ENCODE results near the gene FRS2.

Gene FRS2

DNA sequence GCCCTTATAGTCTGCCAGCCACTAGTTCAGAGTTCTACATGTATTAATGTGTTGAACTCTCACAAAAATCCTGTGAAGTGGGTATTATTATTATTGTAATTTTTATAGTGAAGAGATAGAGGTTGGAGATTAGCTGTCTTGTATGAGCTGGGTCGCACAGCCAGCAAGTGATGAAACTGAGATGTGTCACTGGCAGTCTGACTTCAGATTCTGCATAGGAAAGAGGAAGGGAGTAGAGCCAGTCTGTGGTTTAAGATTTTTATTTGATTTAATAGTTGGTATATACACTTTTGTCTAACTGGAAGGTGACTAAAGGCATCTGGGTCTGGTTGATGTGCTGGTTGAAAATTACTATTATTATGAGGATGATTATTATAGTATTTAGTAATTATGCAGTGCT is 5.8 kb upstream of the FRS2 start:
- DNase-seq (ENCODE audit: low read depth): no peak

GRCh38 chr12:69466867-69467266 is 3.3 kb upstream of the FRS2 start:
- no peak for DNase-seq (ENCODE audit: low read depth)

DNA sequence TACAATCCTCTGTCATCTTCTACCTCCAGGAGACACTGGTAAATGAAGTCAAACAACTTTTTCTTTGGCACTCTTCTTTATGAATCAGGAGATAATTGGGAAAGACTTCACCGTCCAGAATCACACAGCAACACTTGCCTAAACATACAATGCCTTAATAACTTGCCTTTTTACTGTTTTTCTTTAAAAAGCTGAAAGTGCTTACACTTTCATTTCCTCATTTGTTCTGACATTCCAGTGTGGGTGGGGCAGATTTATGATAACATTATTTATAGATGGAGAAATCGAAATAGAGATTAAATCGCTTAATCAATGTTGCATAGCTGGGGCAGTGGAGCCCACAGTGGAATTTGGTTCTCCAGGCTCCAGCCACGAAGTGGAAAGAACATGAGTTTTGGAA is 2.8 kb upstream of the FRS2 start:
- DNase-seq (ENCODE audit: low read depth): no peak

DNA sequence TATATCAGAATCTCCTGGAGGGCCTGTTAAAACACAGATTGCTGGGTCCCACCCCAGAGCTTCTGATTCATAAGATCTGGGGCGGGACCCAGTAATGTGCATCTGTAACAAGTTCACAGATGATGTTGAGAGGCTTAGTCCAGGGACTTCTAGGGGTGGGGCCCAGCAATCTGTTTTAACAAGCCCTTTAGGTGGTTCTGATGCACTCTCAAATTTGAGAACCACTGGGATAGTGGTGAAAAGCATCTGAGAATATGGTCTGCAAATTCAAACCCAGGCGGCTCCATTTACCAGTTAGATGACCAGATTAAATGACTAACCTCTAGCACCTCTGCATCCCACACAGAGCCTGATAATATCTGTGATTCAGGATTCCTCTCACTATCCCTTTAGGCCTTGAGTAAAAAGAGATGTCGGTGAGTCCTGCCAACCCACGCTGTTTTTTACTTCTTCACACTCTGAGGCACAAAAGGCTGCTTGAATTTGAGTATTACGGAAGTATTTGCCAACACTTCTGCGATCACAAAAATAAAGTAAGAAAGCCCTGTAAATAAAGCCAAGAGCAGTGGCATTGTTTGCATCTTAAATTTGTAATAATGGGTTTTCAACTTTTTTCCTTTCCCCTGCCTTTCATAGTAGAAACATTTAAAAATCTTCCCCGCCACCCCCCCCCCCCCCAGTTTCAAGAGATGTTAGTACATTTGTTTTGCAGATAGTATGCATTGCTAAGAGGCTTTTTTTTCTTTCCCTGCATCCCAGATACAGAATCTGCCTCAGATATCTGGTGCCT is 1.8 kb upstream of the FRS2 start:
- no peak for DNase-seq (ENCODE audit: low read depth)

DNA sequence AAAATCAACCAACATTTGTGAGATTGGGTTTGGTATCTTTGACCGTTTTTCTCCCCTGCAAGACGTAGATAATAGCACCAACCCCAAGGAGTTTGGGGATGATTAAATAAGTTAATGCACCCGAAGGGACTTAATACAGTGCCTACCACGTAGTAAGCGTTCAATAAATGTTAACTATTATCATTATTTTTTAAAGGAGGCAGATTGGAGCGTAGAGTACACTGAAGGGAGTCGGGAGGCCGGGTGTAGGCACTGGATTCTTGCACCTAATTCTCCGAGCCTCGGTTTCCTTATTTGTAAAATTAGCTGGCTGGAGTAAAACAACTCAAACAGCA is 367 bp upstream of the FRS2 start:
- no peak for DNase-seq (ENCODE audit: low read depth)

DNA sequence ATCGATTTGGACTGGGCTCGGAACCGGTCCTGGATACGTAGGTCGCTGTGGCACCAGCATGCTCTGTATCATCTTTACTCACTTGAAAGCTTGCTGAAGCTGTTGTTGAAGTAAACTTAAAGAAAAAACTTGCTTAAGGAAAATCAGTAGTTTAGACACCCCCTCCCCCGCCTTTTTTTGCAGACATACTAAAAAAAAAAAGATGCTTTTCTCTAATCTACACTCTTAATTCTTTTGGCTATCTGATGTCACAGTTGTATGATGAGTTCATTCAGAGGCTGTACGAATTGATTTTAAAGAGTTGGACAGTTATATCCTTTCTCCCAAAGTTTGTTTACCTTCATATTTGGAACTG is 865 bp downstream of the FRS2 start:
- DNase-seq (ENCODE audit: low read depth): no peak

- no peak for DNase-seq (ENCODE audit: low read depth)
Measured at GRCh38 chr12:69471667-69472385, 1.6 kb downstream of the FRS2 start.

DNA sequence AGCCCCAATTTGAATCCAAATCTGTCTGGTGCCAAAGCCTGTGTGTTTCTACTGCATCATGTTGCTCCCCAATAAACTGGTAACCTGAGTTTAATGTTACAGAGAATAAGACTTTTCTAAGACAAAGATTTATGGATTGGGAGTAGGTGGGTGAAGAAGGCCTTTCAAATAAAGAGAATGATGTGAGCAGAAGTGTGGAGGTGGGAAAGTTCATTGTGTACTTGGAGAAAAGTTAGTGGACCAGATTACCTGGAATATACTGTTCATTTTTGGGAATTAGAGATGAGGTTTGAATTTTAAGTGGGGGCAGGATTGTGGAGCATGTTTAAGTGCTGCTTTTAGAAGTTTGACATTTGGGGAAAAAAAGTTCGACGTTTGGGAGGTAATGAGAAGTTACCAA is 3.1 kb downstream of the FRS2 start:
- DNase-seq (ENCODE audit: low read depth): no peak

DNA sequence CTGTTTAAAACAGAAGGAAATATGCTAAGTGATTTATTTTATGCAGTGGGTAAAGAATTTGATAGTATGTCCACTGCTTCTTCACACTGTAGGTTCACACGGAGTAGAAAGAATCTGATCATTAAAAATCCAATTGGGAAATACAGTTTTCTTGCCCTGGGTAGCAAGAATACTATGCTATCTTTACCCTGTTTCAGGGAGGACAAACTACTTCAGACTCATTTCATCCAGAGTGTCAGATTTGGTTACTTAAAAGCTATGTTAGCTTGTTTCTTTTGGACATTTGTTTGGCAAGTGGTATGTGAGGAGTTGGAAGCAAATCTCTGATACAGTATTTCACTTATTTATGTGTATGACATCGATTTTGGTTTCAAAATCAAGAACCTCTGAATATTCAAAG is 4.3 kb downstream of the FRS2 start:
- no peak for DNase-seq (ENCODE audit: low read depth)

DNA sequence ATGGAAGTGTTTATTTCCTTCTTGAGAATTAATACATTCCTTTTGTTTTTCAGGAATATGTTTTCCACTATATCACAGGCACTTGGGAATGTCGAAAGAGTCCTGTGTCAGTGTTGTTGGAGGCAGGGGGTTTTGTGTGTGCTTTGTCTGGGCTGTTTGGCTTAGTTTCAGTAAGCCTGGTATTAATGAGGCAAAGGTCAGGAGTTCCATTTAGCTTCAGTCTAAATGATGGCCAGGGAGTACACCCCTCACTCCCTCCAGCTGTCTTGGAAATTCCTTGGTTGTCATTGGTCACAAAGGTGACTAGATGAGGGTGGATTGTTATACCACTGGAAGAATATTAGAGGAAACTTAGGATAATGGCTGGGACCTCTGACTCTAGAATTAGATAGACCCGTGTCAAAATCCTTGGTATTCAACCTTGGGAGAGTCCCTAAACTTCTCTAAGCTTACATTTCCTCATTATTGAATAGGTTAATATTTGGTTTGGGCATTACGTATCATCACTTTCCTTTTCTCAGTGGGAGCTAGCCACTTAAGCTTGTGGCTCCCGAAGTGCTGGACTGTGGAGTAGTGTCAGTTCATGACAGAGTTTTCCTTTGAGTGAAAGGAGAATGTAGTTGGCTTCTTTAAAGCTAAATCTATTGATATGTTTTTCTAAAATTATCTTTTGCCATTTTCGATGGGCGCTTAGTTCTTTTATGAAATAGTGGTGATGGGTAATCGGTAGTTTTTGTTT is 5.2 kb downstream of the FRS2 start:
- no peak for DNase-seq (ENCODE audit: low read depth)

DNA sequence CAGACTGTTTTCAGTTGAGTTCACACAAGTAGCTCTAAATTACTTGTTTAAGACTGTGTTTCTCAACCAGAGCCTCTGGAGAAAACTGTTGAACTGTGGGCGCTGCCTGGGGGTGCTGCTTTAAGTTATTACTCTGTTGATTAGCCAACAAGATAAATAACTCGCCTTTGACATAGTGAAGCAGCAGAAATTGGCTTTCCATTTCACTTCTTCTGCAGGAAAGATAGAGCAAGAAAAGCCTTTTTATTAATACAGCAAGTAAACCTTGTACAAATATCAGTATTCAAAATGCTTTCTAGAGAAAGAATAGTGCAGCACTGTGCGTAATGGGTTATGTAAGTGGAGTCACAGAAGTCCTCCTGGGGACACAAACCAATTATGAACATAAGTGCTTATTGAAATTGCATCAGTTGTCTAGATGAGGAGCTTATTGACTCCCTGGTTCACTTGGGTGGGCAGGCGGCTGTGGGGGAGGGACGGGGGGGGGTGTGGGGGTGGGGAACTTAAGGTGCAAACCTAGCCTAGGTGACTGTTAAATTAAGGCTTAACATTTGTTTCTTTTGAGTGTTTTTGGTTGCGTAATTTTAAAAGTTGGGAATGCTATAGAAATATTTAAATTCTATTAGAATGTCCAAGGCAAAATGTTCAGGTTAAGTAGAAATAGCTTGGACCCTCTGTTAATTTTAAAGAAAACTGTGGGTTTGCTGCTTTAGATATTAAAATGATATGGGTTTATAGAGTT is 6.3 kb downstream of the FRS2 start:
- DNase-seq (ENCODE audit: low read depth): no peak

GRCh38 chr12:69479675-69480074 is 9.5 kb downstream of the FRS2 start:
- no peak for DNase-seq (ENCODE audit: low read depth)

DNA sequence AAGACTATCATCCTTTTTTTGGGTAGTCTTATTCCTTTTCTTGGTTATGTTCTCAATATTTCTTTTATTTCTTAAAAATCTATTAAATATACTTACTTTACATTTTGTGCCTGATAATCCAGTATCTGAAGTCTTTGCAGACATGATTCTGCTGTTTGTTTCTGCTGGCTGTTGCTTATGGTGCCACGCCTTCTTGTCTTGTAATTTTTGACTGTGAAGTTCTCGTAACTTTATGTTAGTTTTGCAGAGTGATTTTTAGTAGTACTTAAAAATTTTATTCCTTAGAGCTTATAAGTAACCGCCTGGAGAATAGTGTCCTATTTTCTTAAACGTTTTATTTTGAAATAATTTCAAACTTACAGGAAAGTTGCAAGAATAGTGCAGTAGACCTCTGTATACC is 10.5 kb downstream of the FRS2 start:
- no peak for DNase-seq (ENCODE audit: low read depth)

- DNase-seq (ENCODE audit: low read depth): no peak
Measured at GRCh38 chr12:69481133-69481532, 10.9 kb downstream of the FRS2 start.

- DNase-seq (ENCODE audit: low read depth): no peak
Measured at GRCh38 chr12:69483700-69484099, 13.5 kb downstream of the FRS2 start.

GRCh38 chr12:69484428-69484827 is 14.2 kb downstream of the FRS2 start:
- DNase-seq (ENCODE audit: low read depth): no peak

DNA sequence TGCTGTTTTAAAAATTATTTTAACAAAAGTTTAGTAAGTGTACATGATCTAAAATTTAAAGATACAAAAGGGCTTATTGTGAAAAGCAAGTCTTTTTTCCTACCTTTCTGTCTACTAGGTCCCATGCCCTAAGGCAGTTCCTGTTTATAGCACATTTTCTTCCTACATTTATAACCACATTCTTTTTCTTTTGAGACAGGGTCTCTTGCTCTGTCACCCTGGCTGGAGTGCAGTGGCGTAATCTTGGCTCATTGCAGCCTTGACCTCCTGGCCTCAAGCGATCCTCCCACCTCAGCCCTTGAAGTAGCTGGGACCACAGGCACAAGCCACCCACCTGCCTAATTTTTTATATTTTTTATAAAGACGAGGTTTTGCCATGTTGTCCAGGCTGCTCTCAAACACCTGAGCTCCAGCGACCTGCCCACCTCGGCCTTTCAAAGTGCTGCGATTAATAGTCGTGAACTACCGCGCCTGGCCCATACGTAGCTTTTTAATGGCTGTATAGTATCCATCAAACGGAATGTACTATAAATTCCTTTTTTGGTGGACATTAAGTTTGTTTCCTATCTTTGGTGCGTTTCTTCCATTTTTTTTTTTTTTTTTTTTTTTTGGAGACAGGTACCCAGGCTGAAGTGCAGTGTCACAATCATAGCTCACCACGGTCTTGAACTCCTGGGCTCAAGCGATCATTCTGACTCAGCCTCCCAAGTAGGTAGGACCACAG is 20.9 kb downstream of the FRS2 start:
- DNase-seq (ENCODE audit: low read depth): no peak

DNA sequence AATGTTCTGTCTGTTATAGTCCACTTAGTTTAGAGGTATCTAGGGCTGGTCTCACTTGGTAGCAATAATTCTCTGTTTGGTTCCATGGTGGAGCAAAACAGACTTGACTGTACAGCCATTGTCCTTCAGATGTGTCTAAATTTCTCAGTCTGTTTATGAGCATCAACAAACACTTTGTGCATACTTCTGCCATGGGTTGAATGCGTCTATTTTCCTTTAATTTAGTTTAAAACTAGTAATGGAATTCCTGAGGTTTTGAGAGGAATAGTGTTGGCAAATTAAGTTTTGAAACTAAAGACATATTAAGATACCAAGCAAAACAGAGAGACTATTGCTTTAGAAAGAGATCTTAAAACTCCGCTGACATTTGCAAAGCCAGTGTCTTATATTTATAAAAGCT is 22.6 kb downstream of the FRS2 start:
- no peak for DNase-seq (ENCODE audit: low read depth)

GRCh38 chr12:69495071-69495470 is 24.9 kb downstream of the FRS2 start:
- DNase-seq (ENCODE audit: low read depth): no peak

GRCh38 chr12:69497308-69498026 is 27.3 kb downstream of the FRS2 start:
- no peak for DNase-seq (ENCODE audit: low read depth)

- DNase-seq (ENCODE audit: low read depth): no peak
Measured at GRCh38 chr12:69500631-69501030, 30.4 kb downstream of the FRS2 start.

Measured in stromal cell of bone marrow (primary cell).